Spleen (tissue), 11 donors: ENCODE data around the gene KCNG2. TPM values are rescaled to one million over a fixed set of nuclear protein-coding genes. Genes with fewer than 3 reads are reported as not detected.

Source experiments
- DNase-seq: peaks from one replicate; pipeline ENCODE4 v3.0.0-alpha.2; 2020
- H3K27ac ChIP-seq, 8 donors: fragments of 200-600 bp; sonication (generic) in 7 of 8; 1 replicate in 4 of 8; 2 replicates in 4 of 8; pipeline versions ENCODE4 v1.5.0 to v1.8.0; 2016 to 2021; ENCODE audit warnings: inconsistent platforms in 4 of 8, mild to moderate bottlenecking in 4 of 8, moderate library complexity in 1 of 8
- H3K27me3 ChIP-seq, 7 donors: fragments of 200-600 bp; sonication (generic) in 6 of 7; replicated peaks in 1 of 7; 1 replicate in 4 of 7; 2 replicates in 3 of 7; pipeline versions ENCODE4 v1.5.0 to v1.8.0; 2016 to 2021; ENCODE audit warnings: inconsistent platforms in 3 of 7, mild to moderate bottlenecking in 1 of 7
- H3K36me3 ChIP-seq, 6 donors: fragments of 200-600 bp; sonication (generic) in 5 of 6; 1 replicate in 4 of 6; 2 replicates in 2 of 6; pipeline versions ENCODE4 v1.5.0 to v1.8.0; 2016 to 2021; ENCODE audit warnings: inconsistent platforms in 2 of 6
- H3K4me1 ChIP-seq, 6 donors: fragments of 200-600 bp; sonication (generic) in 5 of 6; 1 replicate in 3 of 6; 2 replicates in 3 of 6; pipeline versions ENCODE4 v1.5.0 to v1.8.0; 2016 to 2021; ENCODE audit warnings: inconsistent platforms in 3 of 6
- H3K4me3 ChIP-seq, 8 donors: fragments of 200-600 bp; sonication (generic) in 7 of 8; 1 replicate in 4 of 8; 2 replicates in 4 of 8; pipeline versions ENCODE4 v1.5.0 to v1.8.0; 2016 to 2021; ENCODE audit warnings: inconsistent platforms in 4 of 8, mild to moderate bottlenecking in 4 of 8, moderate library complexity in 2 of 8
- H3K9me3 ChIP-seq, 8 donors: fragments of 200-600 bp; sonication (generic) in 7 of 8; 1 replicate in 4 of 8; 2 replicates in 4 of 8; pipeline versions ENCODE4 v1.5.0 to v1.8.0; 2016 to 2021; ENCODE audit warnings: inconsistent platforms in 4 of 8
- CTCF ChIP-seq, 11 experiments: fragments of 200-600 bp in 7 of 11; fragments of 450-650 bp in 4 of 11; sonication (generic) in 4 of 11; IDR thresholded peaks in 8 of 11; conservative IDR thresholded peaks in 3 of 11; 1 replicate in 7 of 11; 2 replicates in 4 of 11; pipeline versions ENCODE4 v1.4.0 to v1.8.0; 2016 to 2021; ENCODE audit warnings: antibody characterized with exemption in 11 of 11, inconsistent platforms in 4 of 11, mild to moderate bottlenecking in 1 of 11
- POLR2A ChIP-seq, 3 donors: fragments of 450-650 bp; IDR thresholded peaks; one replicate each; pipeline ENCODE4 v1.5.1; 2017; ENCODE audit warnings: antibody characterized with exemption in 3 of 3, mild to moderate bottlenecking in 1 of 3
- POLR2AphosphoS5 ChIP-seq, 3 donors: sonication (generic); formaldehyde crosslinking; IDR thresholded peaks; one replicate each; pipeline ENCODE4 v1.5.1; 2017; ENCODE audit warnings: antibody characterized with exemption in 3 of 3
- WGBS, 5 donors: extraction: QIAGEN DNeasy Blood & Tissue Kit in 3 of 5; methylation state at CpG; one replicate each; pipeline versions ENCODE4 v1.1.5 to v1.1.7; 2013 to 2018; 5-methylcytosine and 5-hydroxymethylcytosine counted together
- intact Hi-C: fragments of 100-400 bp; cut with DNase I; formaldehyde crosslinking; loops from one replicate; pipeline ENCODE4 v1.15.0; 2023; ENCODE audit warnings: low total_unique reads
- polyA plus RNA-seq, 3 donors: library from polyadenylated mRNA; stranded (reverse); fragments of 200-250 nt; gene quantifications; one replicate each; pipeline ENCODE4 v1.2.1, GENCODE V29; 2013
- total RNA-seq, 7 donors: library from RNA; depleted of rRNA in 3 of 7; stranded (reverse); fragments of >200 nt in 3 of 7; fragmentation: NEBNext Ultra II Directional in 4 of 7; extraction: Animal tissue kit (Norgen Biotek cat#: 25700) in 4 of 7; gene quantifications; one replicate each; pipeline versions ENCODE4 v1.1.0 to v1.2.1, GENCODE V29; 2016 to 2021
- donor health status: healthy with polysubstance abuse.
- donor health status: DM: no; HTN: no; CAD: no; lungs with moderate emphysema.
- donor health status: DM: no; HTN: no; CAD: no.
- donor health status: Bipolar disorder and iron deficiency.
- donor health status: healthy.
- donor health status: DM: no; HTN: no; CAD: no.
- donor health status: DM: yes; HTN: yes; CAD: no.

KCNG2 gene
- total and polyA plus RNA-seq, 10 donors: 0.15 to 3.2 (median 0.38) TPM; not detected in 1

GRCh38 chr18:79930020-79930642 is 132.4 kb downstream of the KCNG2 start:
- Histone ChIP-seq H3K27me3 (no peaks in the 10 kb centered on the region), H3K4me1 (peaks cover 0 to 26% (median 7%) of the 10 kb centered on the region in 6 donors), H3K27ac (no peak overlapping the region), H3K9me3 (peaks cover 18 to 72% (median 63%) of the 10 kb centered on the region in 8 donors), H3K36me3 (peaks cover 2 to 100% (median 35%) of the 10 kb centered on the region in 6 donors), H3K4me3 (no peak overlapping the region)
- WGBS, 5 donors: 96 to 99% (median 97%) methylated on average over 2 of the region's 2 CpGs
- TF ChIP-seq POLR2AphosphoS5 (IDR thresholded peaks at IDR 0.05) (no peak), POLR2A (IDR thresholded peaks at IDR 0.05) (no peak), CTCF (IDR thresholded peaks at IDR 0.05 in 8 of 11, conservative IDR thresholded peaks at IDR 0.05 in 3 of 11) (no peak)
- intact Hi-C loops: no loop called here
- no peak for DNase-seq

DNA sequence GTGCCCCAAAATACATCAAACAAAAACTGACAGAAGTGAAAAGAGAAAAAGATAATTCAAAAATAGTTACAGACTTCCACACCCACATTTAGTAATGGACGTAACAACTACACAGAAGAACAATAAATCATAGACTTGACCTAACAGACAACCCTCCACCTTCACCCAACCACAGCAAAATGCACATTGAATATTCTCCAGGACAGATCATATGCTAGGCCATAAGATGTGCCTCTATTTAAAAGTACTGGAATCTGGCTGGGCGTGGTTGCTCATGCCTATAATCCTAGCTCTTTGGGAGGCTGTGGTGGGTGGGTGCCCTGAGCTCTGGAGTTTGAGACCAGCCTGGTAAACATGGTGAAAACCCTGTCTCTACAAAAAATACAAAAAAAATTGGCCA is 133.7 kb downstream of the KCNG2 start:
- H3K27me3 ChIP-seq: no peaks in the 10 kb centered on the region
- H3K9me3 ChIP-seq: peaks cover 18 to 86% (median 71%) of the 10 kb centered on the region in 8 donors
- H3K27ac ChIP-seq: no peak overlapping the region
- WGBS, 5 donors: 92 to 98% (median 95%) methylated on average over 2 of the region's 2 CpGs
- no peak overlapping the region for H3K4me3 ChIP-seq
- TF ChIP-seq POLR2A (IDR thresholded peaks at IDR 0.05) (no peak), POLR2AphosphoS5 (IDR thresholded peaks at IDR 0.05) (no peak), CTCF (IDR thresholded peaks at IDR 0.05 in 8 of 11, conservative IDR thresholded peaks at IDR 0.05 in 3 of 11) (no peak)
- no peak for DNase-seq
- peaks cover 2 to 100% (median 45%) of the 10 kb centered on the region in 6 donors for H3K36me3 ChIP-seq
- intact Hi-C loops: no loop called here
- peaks cover 0 to 25% (median 7%) of the 10 kb centered on the region in 6 donors for H3K4me1 ChIP-seq

DNA sequence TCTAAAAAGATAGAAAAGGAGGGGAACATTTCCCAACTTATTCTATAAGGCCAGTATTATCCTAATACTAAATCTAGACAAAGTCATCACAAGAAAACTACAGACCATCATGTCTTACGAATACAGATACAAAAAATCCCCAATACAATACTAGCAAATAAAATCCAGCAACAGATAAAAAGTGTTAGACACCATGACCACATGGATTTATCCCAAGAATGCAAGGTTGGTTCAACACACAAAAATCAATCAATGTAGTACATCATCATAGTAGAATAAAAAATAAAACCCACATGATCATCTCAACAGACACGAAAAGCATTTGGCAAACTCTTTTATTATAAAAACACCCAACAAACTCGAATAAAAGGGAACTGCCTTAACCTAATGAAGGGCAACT is 135.2 kb downstream of the KCNG2 start:
- intact Hi-C loops: no loop called here
- TF ChIP-seq POLR2A (IDR thresholded peaks at IDR 0.05): no peak
- TF ChIP-seq CTCF (IDR thresholded peaks at IDR 0.05 in 8 of 11, conservative IDR thresholded peaks at IDR 0.05 in 3 of 11): no peak
- no peak for TF ChIP-seq POLR2AphosphoS5 (IDR thresholded peaks at IDR 0.05)
- DNase-seq: no peak
- Histone ChIP-seq H3K27me3 (no peaks in the 10 kb centered on the region), H3K36me3 (peaks cover 2 to 100% (median 54%) of the 10 kb centered on the region in 6 donors), H3K9me3 (peaks cover 18 to 97% (median 75%) of the 10 kb centered on the region in 8 donors), H3K4me3 (no peak overlapping the region), H3K27ac (no peak overlapping the region), H3K4me1 (peaks cover 0 to 18% (median 7%) of the 10 kb centered on the region in 6 donors)
- 95 to 97% (median 96%) methylated on average over 3 of the region's 3 CpGs for whole genome bisulfite sequencing, 5 donors

DNA sequence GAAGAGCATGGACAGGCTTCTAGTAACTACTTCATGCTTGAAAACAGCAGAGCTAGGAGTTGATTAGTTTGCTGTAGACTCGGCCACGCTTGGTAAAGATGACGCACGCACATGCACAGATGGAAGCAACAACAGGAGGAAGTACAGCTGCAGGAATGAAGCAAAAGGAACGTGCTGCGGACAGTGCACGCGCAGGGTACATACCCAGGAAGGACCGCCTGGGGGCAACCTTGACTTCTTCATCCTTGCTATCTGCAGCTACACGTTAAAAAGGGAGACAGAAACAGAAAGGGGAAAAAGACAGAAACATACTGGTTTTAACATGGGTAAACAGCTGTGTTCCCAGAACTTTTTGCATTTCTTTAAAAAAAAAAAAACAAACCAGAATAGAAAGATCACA is 136.0 kb downstream of the KCNG2 start:
- intact Hi-C loops: no loop called here
- WGBS, 5 donors: 82 to 89% (median 87%) methylated on average over 10 of the region's 10 CpGs
- peaks cover 18 to 88% (median 73%) of the 10 kb centered on the region in 8 donors for H3K9me3 ChIP-seq
- peak; percentile 37 for DNase-seq
- TF ChIP-seq CTCF (IDR thresholded peaks at IDR 0.05 in 8 of 11, conservative IDR thresholded peaks at IDR 0.05 in 3 of 11) (peak in 1 of 11 experiments; percentile 28), POLR2AphosphoS5 (IDR thresholded peaks at IDR 0.05) (no peak)
- H3K4me1 ChIP-seq: peaks cover 0 to 26% (median 7%) of the 10 kb centered on the region in 6 donors
- H3K27ac ChIP-seq: peak overlapping the region in 2 of 8 donors; percentile 5 to 41
- no peaks in the 10 kb centered on the region for H3K27me3 ChIP-seq
- no peak overlapping the region for H3K4me3 ChIP-seq
- H3K36me3 ChIP-seq: peaks cover 2 to 100% (median 55%) of the 10 kb centered on the region in 6 donors
